Neuronal stem cell (in vitro differentiated cells): Measurements from ENCODE around the gene MRPS9.

ENCODE experiments used
- DNase-seq: peaks from one replicate; pipeline ENCODE4 v3.0.0-alpha.2; 2013; ENCODE audit warnings: low spot score
- H2AFZ ChIP-seq: one replicate; pipeline ENCODE4 v1.6.1; 2013; ENCODE audit warnings: mild to moderate bottlenecking, low read length, inconsistent platforms
- H2AK5ac ChIP-seq: 2 replicates; pipeline ENCODE4 v1.6.1; 2013; ENCODE audit warnings: low read depth, mild to moderate bottlenecking, inconsistent platforms, low read length, moderate library complexity, mixed read lengths
- H2BK120ac ChIP-seq: 2 replicates; pipeline ENCODE4 v1.6.1; 2013; ENCODE audit warnings: low read depth, mild to moderate bottlenecking, inconsistent platforms, low read length, moderate library complexity, mixed read lengths
- H2BK12ac ChIP-seq: one replicate; pipeline ENCODE4 v1.6.1; 2013; ENCODE audit warnings: low read length, inconsistent platforms
- H2BK15ac ChIP-seq: 2 replicates; pipeline ENCODE4 v1.6.1; 2013; ENCODE audit warnings: mild to moderate bottlenecking, low read length, inconsistent platforms, mixed read lengths
- H2BK5ac ChIP-seq: one replicate; pipeline ENCODE4 v1.6.1; 2013; ENCODE audit warnings: inconsistent platforms, mild to moderate bottlenecking, low read length, moderate library complexity
- H3K14ac ChIP-seq: one replicate; pipeline ENCODE4 v1.6.1; 2013; ENCODE audit warnings: low read length, inconsistent platforms
- H3K18ac ChIP-seq: 2 replicates; pipeline ENCODE4 v1.6.1; 2013; ENCODE audit warnings: low read length, inconsistent platforms
- H3K23ac ChIP-seq: 2 replicates; pipeline ENCODE4 v1.6.1; 2013; ENCODE audit warnings: low read depth, mild to moderate bottlenecking, mixed read lengths, low read length, inconsistent platforms; ENCODE audit not compliant: poor library complexity
- H3K27ac ChIP-seq: replicated peaks from 3 replicates; pipeline ENCODE4 v1.5.1; 2013; ENCODE audit warnings: low read length, inconsistent platforms
- H3K27me3 ChIP-seq, 3 experiments: 2 replicates each; pipeline ENCODE4 v1.6.1; 2013; ENCODE audit warnings: low read length in 3 of 3, mild to moderate bottlenecking in 2 of 3, inconsistent platforms in 1 of 3, low read depth in 1 of 3, mixed read lengths in 1 of 3, moderate library complexity in 1 of 3; ENCODE audit not compliant: control insufficient read depth in 3 of 3, insufficient read depth in 3 of 3
- H3K36me3 ChIP-seq, 2 donors: replicated peaks in 1 of 2; 2 replicates each; pipeline ENCODE4 v1.6.1; 2013; ENCODE audit warnings: low read length in 2 of 2; ENCODE audit not compliant: control insufficient read depth in 2 of 2, insufficient read depth in 2 of 2
- H3K4ac ChIP-seq: 2 replicates; pipeline ENCODE4 v1.6.1; 2013; ENCODE audit warnings: inconsistent platforms, mild to moderate bottlenecking, low read length, moderate library complexity
- H3K4me1 ChIP-seq, 2 donors: 1 replicate in 1 of 2; 2 replicates in 1 of 2; pipeline ENCODE4 v1.6.1; 2013; ENCODE audit warnings: low read length in 2 of 2, low read depth in 1 of 2; ENCODE audit not compliant: control insufficient read depth in 2 of 2, insufficient read depth in 1 of 2
- H3K4me2 ChIP-seq: one replicate; pipeline ENCODE4 v1.6.1; 2013; ENCODE audit warnings: mild to moderate bottlenecking, low read length, inconsistent platforms; ENCODE audit not compliant: insufficient read depth, poor library complexity, severe bottlenecking
- H3K4me3 ChIP-seq, 2 donors: 2 replicates each; pipeline ENCODE4 v1.5.1; 2013; ENCODE audit warnings: low read length in 2 of 2, mild to moderate bottlenecking in 2 of 2, inconsistent platforms in 1 of 2, moderate library complexity in 1 of 2
- H3K79me1 ChIP-seq: one replicate; pipeline ENCODE4 v1.6.1; 2013; ENCODE audit warnings: low read depth, mild to moderate bottlenecking, inconsistent platforms, low read length, moderate library complexity
- H3K9ac ChIP-seq: one replicate; pipeline ENCODE4 v1.6.1; 2013; ENCODE audit warnings: mild to moderate bottlenecking, low read depth, low read length, inconsistent platforms; ENCODE audit not compliant: poor library complexity
- H3K9me3 ChIP-seq, 2 donors: replicated peaks in 1 of 2; 2 replicates each; pipeline versions ENCODE3 to v1.6.1; 2013; ENCODE audit warnings: low read length in 2 of 2, mild to moderate bottlenecking in 2 of 2, inconsistent platforms in 1 of 2, low read depth in 1 of 2, mixed read lengths in 1 of 2, moderate library complexity in 1 of 2; ENCODE audit not compliant: control insufficient read depth in 2 of 2, insufficient read depth in 1 of 2
- H4K8ac ChIP-seq: one replicate; pipeline ENCODE4 v1.6.1; 2013; ENCODE audit warnings: low read depth, mild to moderate bottlenecking, inconsistent platforms, low read length, moderate library complexity
- H4K91ac ChIP-seq: one replicate; pipeline ENCODE4 v1.6.1; 2013; ENCODE audit warnings: low read length, low read depth, mild to moderate bottlenecking, inconsistent platforms; ENCODE audit not compliant: poor library complexity
- WGBS, 2 donors: extraction: QIAGEN DNeasy Blood & Tissue Kit; methylation state at CpG; one replicate each; pipeline ENCODE4 v1.1.7; 2013; ENCODE audit warnings: missing lambda C conversion rate in 2 of 2, mixed read lengths in 1 of 2; ENCODE audit not compliant: insufficient read length in 2 of 2, insufficient replicate concordance in 1 of 2; ENCODE audit errors: extremely low coverage in 2 of 2; 5-methylcytosine and 5-hydroxymethylcytosine counted together

Gene MRPS9

DNA sequence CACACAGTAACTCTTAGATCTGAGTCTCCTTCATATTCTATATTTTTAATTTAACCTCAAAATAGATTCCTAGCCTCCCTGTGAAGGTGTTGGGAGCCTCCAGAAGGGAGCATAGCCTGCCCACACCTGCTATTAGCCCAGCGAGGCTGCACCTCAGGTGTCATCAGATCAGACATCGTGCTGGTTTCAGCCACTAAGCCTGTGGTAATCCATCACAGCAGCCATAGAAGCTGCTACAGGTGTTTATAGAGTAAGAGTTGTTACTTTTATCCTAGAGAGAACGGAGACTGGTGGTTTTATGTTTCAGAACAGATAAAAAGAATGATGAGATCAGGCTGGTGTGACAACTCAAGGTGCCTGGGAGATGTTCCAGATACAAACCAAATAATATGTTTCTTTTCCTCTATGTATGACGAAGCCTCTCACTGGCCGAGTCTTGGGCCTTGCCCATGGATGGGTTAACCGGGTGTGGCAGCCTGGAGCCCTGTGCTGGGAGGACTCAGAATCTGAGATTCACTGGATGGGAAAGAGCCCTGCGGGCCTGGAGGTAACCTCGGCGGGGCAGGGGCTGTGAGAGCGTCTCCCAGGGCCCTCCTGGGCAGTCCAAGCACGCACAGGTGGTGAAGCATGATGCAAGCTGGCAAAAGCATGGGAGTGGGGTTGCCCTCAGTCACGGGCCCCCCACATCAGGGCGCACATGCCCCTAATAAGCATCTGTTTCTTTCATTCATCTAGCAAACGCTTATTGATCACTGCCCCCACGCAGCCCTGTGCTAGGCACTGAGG, 73.7 kb downstream of the MRPS9 start:
- H3K18ac ChIP-seq = no peak overlapping the region
- WGBS, 2 donors = no CpG with 5 or more reads among the region's 15 CpGs
- no peak overlapping the region for H2BK12ac ChIP-seq
- no peak overlapping the region for H3K14ac ChIP-seq
- no peak overlapping the region for H3K23ac ChIP-seq
- no peak overlapping the region for H2BK5ac ChIP-seq
- H3K36me3 ChIP-seq = no peaks in the 10 kb centered on the region
- no peak overlapping the region for H2BK120ac ChIP-seq
- no peak overlapping the region for H3K27ac ChIP-seq
- H3K4ac ChIP-seq = no peak overlapping the region
- no peak overlapping the region for H2AFZ ChIP-seq
- H3K4me2 ChIP-seq = no peak overlapping the region
- no peak overlapping the region for H3K4me3 ChIP-seq
- no peak overlapping the region for H4K8ac ChIP-seq
- no peak overlapping the region for H3K9ac ChIP-seq
- DNase-seq = no peak
- H3K4me1 ChIP-seq = peaks cover 0 to 4% of the 10 kb centered on the region in 2 donors
- H4K91ac ChIP-seq = no peak overlapping the region
- H2AK5ac ChIP-seq = peak overlapping the region; percentile 16
- no peaks in the 10 kb centered on the region for H3K79me1 ChIP-seq
- no peaks in the 10 kb centered on the region for H3K9me3 ChIP-seq
- H3K27me3 ChIP-seq = no peaks in the 10 kb centered on the region
- H2BK15ac ChIP-seq = no peak overlapping the region

DNA sequence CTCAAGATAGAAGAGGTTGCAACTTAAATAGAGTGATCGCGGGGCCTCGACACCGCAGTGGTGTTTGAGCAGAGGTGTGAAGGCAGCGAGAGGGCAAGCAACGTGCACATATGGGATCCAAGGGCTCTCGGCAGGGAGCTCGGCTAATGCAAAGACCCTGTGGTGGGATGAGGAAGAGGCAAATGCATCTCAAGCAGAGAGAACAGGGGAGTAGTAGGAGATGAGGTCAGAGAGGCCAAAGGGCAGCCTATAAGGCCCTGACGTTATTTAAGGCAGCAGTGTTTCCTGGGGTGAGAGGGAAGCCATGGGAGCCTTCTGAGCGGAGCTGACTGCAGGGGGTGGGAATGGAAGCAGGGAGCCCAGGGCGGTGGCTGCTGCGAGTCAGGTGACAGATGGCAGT, 74.5 kb downstream of the MRPS9 start:
- H2AFZ ChIP-seq = no peak overlapping the region
- H3K18ac ChIP-seq = no peak overlapping the region

DNA sequence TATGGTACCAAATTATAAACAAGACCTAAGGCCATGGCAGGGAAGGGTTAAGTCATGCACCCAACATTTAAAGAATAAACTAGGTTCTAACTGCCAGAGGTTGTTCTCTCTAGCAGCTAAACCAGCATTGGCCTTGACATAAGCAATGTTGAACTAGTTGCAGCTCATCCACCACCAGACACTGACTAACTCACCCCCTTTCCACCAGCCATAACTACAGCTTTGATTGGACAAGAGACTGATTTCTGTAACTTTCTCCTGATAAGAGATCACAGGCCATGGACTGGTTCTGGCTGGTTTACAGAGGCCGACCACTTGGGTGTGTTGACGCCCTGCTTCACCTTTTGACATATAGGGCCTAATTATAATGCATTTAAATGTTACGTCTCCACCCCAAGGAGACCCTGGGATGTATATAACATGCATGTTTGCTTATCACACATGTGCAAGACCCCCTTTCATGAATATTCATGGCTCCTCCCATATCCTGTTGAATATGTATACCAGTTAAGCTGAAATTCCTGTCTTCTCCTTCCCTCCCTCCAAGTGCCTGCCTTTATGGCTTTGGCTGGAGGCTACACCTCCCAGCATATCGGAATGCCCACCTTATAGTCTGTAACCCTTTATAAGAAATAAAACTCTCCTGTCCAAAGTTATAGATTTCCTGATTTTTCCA, 75.9 kb downstream of the MRPS9 start:
- no peak for DNase-seq
- no peak overlapping the region for H3K18ac ChIP-seq
- H3K36me3 ChIP-seq = no peaks in the 10 kb centered on the region
- H3K9me3 ChIP-seq = no peaks in the 10 kb centered on the region
- H2BK120ac ChIP-seq = no peak overlapping the region
- H3K9ac ChIP-seq = no peak overlapping the region
- no peak overlapping the region for H2BK5ac ChIP-seq
- H2BK12ac ChIP-seq = no peak overlapping the region
- no peaks in the 10 kb centered on the region for H3K79me1 ChIP-seq
- no peaks in the 10 kb centered on the region for H3K27me3 ChIP-seq
- no peak overlapping the region for H3K4me2 ChIP-seq
- H3K4ac ChIP-seq = no peak overlapping the region
- no peak overlapping the region for H2BK15ac ChIP-seq
- no peak overlapping the region for H3K4me3 ChIP-seq
- H3K23ac ChIP-seq = no peak overlapping the region
- no peak overlapping the region for H4K91ac ChIP-seq
- no CpG with 5 or more reads among the region's 4 CpGs for WGBS, 2 donors
- H2AFZ ChIP-seq = no peak overlapping the region
- no peak overlapping the region for H2AK5ac ChIP-seq
- H3K14ac ChIP-seq = no peak overlapping the region
- no peak overlapping the region for H3K27ac ChIP-seq
- H4K8ac ChIP-seq = no peak overlapping the region
- H3K4me1 ChIP-seq = peaks cover 0 to 4% of the 10 kb centered on the region in 2 donors

More for the DNA sequence above, 74.5 kb downstream of the MRPS9 start:
- Histone ChIP-seq H2AK5ac (no peak overlapping the region), H4K91ac (no peak overlapping the region), H3K14ac (no peak overlapping the region), H2BK120ac (no peak overlapping the region), H3K79me1 (no peaks in the 10 kb centered on the region), H2BK15ac (no peak overlapping the region), H2BK5ac (no peak overlapping the region), H3K23ac (no peak overlapping the region), H3K9ac (no peak overlapping the region), H3K36me3 (no peaks in the 10 kb centered on the region), H2BK12ac (no peak overlapping the region), H3K4me1 (peaks cover 0 to 4% of the 10 kb centered on the region in 2 donors), H3K9me3 (no peaks in the 10 kb centered on the region), H4K8ac (no peak overlapping the region), H3K27me3 (no peaks in the 10 kb centered on the region), H3K4me2 (no peak overlapping the region), H3K4ac (no peak overlapping the region), H3K27ac (no peak overlapping the region), H3K4me3 (no peak overlapping the region)
- no peak for DNase-seq
- no CpG with 5 or more reads among the region's 12 CpGs for WGBS, 2 donors

DNA sequence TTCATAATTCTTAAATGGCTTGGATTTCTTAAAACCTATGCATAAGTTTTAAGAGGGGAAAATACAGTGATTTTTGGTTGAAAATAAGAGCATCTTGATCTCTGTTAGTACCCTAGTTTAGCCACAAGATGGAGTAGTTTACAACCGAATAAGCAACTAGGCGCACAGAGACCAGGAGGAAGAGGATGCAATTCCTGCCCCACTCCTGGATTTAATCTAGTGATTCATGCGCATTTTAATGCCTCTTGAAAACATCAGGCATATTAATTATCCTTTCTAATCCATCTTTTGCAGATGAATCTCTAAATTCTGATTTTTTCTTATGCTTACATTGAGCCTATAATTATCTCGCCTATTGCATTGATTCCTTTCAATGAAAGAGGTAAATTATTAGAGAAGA, 76.7 kb downstream of the MRPS9 start:
- Histone ChIP-seq H4K8ac (no peak overlapping the region), H3K18ac (no peak overlapping the region), H2BK12ac (no peak overlapping the region), H2AFZ (no peak overlapping the region), H2AK5ac (no peak overlapping the region), H3K4me1 (peaks cover 0 to 1% of the 10 kb centered on the region in 2 donors), H3K4me2 (no peak overlapping the region), H3K23ac (no peak overlapping the region), H2BK15ac (no peak overlapping the region), H2BK5ac (no peak overlapping the region), H3K14ac (no peak overlapping the region), H3K79me1 (no peaks in the 10 kb centered on the region), H3K4me3 (no peak overlapping the region), H4K91ac (no peak overlapping the region), H3K27ac (no peak overlapping the region), H3K9ac (no peak overlapping the region), H3K4ac (no peak overlapping the region), H3K36me3 (no peaks in the 10 kb centered on the region), H3K9me3 (no peaks in the 10 kb centered on the region), H2BK120ac (no peak overlapping the region), H3K27me3 (no peaks in the 10 kb centered on the region)
- WGBS, 2 donors = no CpG with 5 or more reads among the region's 4 CpGs
- DNase-seq = peak; percentile 45
